K562 treated with DMSO at 1 percent for 12 hours (cell line): Measurements from ENCODE around the gene FER1L5. TPM values are rescaled to one million over a fixed set of nuclear protein-coding genes. Genes with fewer than 3 reads are reported as not detected.

Source experiments
- total RNA-seq: library from RNA; unstranded; fragments of 300-600 nt; gene quantifications from 2 replicates; pipeline ENCODE4 v1.2.3, GENCODE V29; 2022; ENCODE audit not compliant: insufficient read depth

FER1L5 gene
- not detected in 2 replicates for total RNA-seq

GRCh38 chr2:96642564-96643360, at the start of gene FER1L5:
Gene FER1L5 (plus strand): TSS chr2:96642764. CDS start chr2:96642837, 73 bp downstream.

GRCh38 chr2:96638144-96639121, 4.1 kb upstream of the FER1L5 start, which contains the start of gene KANSL3:
Gene KANSL3 (minus strand): TSS chr2:96638312. CDS start chr2:96637135, 1,177 bp downstream.

GRCh38 chr2:96739633-96740428, 97.3 kb downstream of the FER1L5 start, which contains the start of gene LMAN2L:
Gene LMAN2L (minus strand): TSS chr2:96740064. CDS start chr2:96740040, 24 bp downstream.

Other genes starting within 250 kb of the FER1L5 start
- gene NEURL3, start 137.4 kb upstream of the FER1L5 start, total RNA-seq: not detected in 2 replicates
- 15.2 and 16.8 TPM in 2 replicates for gene ARID5A, start 106.0 kb upstream of the FER1L5 start, total RNA-seq
- 16.3 and 44.5 TPM in 2 replicates for gene KANSL3, start 4.5 kb upstream of the FER1L5 start, total RNA-seq
- 16.4 and 22.7 TPM in 2 replicates for gene LMAN2L, start 97.3 kb downstream of the FER1L5 start, total RNA-seq
- 5.2 and 13.1 TPM in 2 replicates for gene CNNM4, start 118.1 kb downstream of the FER1L5 start, total RNA-seq
- 13.6 and 33.7 TPM in 2 replicates for gene CNNM3, start 173.5 kb downstream of the FER1L5 start, total RNA-seq
- gene ANKRD23, start 201.3 kb downstream of the FER1L5 start, total RNA-seq: 3.2 and 4.7 TPM in 2 replicates
- gene ANKRD39, start 215.3 kb downstream of the FER1L5 start, total RNA-seq: 20.6 and 23.9 TPM in 2 replicates
- gene SEMA4C, start 227.3 kb downstream of the FER1L5 start, total RNA-seq: 18.7 and 37.8 TPM in 2 replicates